HG03565 (cell line): ENCODE data around the gene ZCCHC7.
"Not testable (repeated sequence)": the region's sequence is repeated elsewhere in the genome, so short reads cannot be mapped to it uniquely, and the experiment has no call there.

Experiments
- ATAC-seq: cut with Tn5 transposase; IDR thresholded peaks from one replicate; pipeline ENCODE4 v1.9.1; 2021; ENCODE audit warnings: mild to moderate bottlenecking, moderate library complexity; ENCODE audit not compliant: unreplicated experiment

Gene ZCCHC7

DNA sequence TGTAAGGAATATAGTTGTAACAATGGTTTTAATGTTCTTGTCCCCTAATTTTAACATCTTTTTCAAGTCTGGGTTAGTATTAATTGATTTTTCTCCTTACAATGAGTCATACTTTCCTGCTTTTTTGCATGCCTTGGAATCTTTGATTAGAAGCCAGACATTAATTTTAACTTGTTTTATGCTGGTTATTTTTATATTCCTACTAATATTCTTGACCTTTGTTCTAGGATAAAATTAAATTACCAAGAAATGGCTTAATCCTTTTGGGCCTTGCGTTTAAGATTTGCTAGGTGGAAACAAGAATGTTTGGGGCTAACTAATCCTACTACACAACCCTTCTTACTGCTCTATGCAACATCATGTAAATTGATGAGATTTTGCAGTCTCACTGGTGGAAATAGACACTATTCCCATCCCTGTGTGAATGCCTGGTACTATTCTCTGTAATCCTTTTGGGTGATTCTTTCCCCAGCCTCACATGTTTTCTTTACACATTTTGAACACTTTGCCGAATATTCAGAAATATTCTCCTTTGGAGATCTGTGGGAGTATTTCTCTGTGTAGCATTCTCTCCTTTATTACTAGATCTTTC lies 47.2 kb downstream of the ZCCHC7 start:
- ATAC-seq: no peak

DNA sequence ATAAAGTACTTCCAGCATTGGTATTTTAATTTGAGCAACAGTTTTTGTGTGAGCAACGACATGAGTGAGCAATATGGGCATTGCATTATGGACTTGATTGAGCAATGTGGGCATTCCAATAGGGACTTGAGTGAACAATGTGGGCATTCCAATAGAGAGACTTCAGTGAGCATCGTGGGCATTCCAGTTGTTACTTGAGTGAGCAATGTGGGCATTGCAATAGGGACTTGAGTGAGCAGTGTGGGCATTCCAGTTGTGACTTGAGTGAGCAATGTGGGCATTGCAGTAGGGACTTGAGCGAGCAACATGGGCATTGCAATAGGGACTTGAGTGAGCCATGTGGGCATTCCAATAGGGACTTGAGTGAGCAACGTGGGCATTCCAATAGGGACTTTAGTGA lies 52.2 kb downstream of the ZCCHC7 start:
- no peak for ATAC-seq

DNA sequence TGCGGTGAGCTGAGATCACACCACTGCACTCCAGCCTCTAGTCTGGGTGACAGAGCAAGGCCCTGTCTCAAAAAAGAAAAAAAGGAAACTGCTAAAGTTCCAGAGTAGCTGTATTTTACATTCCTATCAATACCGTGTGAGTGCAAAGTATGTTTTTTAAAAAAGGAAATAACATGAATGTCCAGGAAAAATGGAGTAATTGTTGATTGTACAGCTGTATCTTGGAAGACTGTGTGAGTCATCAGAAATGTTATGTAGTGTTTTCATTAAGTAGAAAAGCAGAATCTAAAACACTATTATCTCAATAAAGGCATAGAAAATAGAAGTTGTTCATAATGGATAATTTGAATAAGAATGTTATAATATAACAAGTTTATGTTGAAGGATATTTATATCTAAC lies 53.9 kb downstream of the ZCCHC7 start:
- no peak for ATAC-seq

DNA sequence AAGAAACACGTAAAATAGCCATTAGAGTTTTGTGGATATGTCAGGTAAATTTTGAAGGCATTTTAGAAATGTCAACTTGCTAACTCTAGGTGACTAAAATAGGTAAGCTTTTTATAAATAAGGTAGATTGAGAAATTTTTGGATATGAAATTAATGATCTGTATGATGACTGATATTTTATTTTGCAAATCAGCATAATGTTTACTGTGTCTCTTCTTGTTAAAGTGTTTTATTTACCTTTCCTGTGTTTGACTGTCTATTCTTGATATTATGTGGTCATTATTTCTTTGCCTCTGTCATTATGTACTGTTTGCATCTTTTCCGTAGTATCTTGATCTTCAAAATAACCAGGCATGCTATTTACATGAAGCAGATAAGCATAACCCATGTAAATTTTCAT lies 58.4 kb downstream of the ZCCHC7 start:
- ATAC-seq: no peak

DNA sequence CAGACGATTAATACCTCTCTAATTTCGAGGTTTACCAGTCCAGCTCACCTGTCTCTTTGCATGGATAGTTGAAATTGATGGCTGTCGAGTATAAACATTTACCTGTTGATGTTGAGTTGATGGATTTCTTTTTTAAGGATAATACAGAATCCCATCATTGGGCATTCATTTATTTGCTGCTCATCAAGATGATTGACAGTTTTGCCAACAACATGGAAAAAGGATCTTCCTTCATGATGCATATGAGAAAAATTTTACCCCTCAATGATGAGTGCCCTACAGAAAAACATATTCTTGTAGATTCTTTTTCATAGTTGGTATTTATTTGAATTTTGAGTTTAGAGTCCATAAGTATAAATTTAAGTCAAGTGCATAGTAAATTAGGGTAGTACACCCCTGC lies 59.2 kb downstream of the ZCCHC7 start:
- ATAC-seq: no peak

DNA sequence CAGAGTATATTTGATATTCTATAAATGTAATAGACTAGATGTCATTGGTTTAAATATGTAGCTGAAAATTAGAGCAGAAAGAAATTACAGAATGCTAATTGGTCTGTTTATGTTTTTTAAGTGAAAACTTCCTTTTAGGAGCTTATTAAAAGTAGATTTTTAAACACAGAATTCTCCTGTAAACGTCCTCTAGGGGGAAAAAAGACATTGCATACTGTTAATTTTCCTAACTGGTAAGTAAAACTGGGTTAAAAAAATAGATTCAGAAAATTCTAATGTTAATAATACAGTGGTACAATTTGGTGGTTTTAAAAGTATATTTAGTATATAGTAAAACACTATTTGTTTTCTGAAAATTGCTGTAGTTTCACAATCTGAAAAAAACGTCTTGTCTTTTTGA lies 59.8 kb downstream of the ZCCHC7 start:
- ATAC-seq: no peak

DNA sequence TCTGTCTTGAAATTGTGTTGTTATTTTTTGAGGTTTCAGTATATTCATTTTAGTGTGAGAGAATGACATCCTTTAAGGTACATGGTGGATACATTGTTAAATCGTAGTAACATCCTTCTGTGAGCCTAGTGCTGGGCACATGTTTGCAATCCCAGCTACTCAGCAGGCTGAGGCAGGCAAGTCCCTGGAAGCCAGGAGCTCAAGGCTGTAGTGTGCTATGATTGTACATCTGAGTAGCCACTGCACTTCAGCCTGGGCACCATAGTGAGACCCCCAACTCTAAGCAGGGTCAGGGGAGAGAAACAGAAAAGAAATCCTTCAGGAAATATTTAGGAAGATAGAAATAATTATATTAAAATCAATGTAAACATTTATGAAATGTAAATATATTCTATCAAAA lies 62.3 kb downstream of the ZCCHC7 start:
- no peak for ATAC-seq

DNA sequence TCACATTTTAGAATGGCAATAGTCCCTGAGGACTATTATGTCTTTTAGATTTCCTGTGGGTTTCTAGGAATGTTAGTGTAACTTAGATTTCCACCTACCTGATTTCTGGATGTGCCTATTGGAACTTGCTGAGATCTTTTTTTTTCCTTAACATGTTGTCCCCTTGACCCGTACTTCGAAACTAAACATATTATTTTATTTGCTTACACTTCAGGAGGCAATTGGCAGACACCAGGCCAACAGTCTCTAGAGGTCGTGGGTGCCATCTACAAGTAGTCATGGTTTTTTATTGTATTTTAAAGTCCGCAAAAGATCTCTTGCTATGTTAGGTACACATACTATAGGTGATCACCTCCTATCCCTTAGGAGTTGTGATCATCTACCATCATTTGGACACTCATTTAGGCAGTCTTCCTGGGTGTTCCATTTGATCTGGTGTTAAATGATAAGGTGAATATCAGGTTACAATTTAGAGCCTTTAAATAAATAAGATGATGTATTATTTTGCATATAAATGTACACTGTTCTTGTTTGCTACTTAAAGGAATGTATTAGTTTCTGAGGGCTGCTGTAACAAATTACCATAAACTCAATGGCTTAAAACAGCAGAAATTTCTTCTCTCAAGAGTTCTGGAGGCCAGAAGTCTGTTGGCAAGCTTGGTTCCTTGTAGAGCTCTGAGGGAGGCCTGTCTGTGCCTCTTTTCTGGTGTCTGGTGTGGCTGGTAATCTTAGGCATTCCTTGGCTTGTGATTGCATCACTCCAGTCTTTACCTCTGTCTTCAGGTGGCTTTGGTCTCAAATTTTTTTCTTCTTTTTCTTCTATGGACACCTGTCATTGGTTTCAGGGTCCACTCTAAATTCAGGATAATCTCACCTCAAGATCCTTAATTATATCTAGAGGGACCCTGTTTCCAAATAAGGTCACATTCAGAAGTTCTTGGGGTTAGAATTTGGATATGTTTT lies 64.8 kb downstream of the ZCCHC7 start:
- ATAC-seq: no peak

DNA sequence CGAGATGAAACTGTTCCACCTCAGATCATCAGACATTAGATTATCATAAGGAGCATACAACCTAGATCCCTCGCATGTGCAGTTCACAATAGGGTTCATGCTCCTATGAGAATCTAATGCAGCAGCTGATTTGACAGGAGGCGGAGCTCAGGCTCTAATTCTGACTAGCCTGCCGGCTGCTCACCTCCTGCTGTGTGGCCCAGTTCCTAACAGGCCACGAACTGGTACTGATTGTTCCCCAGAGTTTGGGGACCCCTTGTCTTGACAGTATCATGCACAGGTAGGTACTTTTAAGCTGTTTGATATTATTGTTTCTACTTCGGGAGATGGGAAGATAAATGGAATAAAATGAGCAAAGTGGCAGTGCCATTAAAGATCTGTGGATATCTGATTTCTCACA lies 66.9 kb downstream of the ZCCHC7 start:
- peak; percentile 32 for ATAC-seq

DNA sequence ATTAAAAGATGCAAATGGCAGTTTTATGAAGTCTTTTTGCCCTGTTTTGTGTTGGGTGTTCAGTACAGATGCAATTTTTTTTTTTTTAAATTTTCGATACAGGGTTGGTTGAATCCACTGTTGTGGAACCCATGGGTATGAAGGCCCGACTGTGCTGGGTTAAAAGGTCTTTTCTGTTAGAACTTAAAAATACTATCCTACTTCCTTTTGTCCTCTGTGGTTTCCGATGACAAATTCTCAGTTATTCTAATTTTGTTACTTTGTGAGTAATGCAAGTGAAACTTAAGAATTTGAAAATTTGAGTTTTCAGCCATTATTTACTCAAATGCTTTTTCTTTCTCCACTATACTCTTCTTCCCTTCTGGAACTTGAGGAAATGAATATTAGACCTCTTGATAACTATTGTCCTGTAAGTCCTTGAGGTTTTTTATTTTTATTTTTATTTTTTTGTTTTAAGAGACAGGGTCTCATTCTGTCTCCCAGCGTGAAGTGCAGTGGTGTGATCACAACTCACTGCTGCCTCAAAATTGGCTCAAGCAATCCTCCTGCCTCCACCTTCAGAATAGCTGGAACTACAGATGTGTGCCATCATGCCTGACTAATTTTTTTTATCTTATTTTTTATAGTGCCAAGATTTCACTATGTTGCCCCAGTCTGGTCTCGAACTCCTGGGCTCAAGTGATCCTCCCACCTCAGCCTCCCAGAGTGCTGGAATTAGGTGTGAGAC lies 67.5 kb downstream of the ZCCHC7 start:
- ATAC-seq: peak; percentile 68

DNA sequence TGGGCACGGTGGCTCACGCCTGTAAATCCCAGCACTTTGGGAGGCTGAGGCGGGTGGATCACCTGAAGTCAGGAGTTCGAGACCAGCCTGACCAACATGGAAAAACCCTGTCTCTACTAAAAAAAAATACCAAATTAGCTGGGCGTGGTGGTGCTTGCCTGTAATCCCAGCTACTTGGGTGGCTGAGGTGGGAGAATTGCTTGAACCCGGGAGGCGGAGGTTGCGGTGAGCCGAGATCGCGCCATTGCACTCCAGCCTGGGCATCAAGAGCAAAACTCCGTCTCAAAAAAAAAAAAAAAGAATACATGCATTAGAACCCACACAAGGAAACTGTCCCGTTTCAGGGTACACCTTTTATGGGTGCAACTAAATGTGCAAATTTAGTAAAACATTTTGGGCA lies 70.4 kb downstream of the ZCCHC7 start:
- not testable (repeated sequence) for ATAC-seq

DNA sequence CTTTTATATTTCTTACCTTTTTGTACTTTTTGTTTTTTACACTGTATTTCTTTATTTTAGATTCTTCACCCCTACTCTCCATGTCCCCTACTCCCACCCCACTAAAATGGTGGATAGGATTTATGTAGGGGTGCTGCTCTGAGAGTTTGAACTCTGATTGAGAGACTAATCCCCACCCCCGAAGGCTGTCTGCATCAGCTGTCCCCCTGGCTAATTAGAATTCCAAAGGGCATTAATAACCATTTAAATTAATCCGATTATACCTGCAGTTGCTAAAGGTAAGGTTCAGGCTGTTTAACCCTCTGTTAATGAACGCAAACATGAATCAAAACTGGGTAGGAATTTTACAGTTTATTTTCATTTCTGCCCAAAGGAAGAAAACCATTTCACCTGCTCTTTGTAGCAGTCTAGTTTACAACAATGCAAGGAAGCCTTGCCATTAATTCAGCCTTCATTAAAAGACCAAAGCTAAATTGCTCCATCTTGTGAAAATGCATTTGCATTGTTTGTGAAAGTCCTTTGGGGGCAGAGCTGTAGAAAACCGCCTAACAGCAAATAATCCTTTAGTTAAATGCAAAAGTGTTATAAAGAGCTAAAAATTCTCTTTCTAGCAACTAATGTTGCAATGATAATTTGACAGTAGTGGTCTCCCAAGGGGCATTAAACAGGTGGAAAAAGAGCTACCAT lies 71.2 kb downstream of the ZCCHC7 start:
- ATAC-seq: no peak

DNA sequence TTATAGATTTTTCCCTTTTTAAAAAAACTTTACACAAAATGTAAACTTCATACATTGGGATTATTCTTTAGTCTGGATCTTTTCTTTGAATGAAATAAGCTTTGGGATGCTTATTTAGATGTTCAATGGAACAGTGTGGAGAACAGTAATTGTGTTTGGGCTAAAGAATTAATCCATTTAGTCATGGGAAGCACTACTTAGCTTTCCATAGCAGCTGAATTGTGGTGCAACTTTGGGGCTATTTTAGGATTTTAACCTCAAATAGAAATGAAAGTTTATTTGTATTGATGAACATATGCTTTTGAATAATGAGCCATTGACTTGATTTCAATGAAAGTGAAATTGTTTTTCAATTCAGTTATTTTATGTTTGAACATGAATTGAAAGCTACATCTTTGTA lies 72.4 kb downstream of the ZCCHC7 start:
- no peak for ATAC-seq

DNA sequence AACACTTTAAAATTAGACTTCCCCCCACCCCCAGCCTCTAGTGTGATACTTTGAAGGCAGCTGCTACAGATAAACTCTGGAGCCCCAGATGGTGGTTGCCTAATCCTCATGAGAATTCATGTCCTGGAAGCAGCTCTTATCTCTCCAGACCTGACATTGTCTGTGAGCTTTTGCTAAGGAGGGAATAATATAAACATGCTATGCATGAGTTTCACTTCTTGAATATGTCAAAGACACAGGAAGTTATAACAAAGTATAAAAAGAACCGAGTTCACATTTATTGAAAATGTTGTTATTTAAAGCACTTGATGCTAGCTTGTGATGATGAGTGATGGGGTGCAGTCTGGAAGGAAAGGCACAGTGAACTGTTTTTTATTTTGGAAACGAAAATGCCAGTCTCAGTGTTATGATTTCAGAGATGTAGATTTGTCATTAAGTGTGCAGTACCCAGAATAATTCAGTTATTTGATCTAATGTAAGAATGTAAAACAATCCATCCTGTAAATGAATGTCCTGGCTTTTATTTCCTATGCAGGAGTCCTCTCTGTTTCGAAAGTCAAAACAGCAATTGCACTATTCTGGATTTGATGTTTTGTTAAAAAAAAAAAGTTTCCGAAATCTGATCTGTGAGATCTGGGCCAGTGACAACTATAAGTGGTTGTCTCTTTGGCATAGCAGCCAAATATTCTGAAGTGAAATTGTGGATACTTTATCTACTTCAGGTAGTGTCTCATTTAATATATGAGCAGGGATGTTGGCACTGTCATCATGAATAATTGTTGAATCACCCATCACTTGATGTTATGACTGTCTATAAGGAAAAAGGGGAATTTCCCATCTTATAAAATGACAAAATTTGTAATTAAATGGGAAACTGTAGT lies 77.0 kb downstream of the ZCCHC7 start:
- peak; percentile 67 for ATAC-seq

DNA sequence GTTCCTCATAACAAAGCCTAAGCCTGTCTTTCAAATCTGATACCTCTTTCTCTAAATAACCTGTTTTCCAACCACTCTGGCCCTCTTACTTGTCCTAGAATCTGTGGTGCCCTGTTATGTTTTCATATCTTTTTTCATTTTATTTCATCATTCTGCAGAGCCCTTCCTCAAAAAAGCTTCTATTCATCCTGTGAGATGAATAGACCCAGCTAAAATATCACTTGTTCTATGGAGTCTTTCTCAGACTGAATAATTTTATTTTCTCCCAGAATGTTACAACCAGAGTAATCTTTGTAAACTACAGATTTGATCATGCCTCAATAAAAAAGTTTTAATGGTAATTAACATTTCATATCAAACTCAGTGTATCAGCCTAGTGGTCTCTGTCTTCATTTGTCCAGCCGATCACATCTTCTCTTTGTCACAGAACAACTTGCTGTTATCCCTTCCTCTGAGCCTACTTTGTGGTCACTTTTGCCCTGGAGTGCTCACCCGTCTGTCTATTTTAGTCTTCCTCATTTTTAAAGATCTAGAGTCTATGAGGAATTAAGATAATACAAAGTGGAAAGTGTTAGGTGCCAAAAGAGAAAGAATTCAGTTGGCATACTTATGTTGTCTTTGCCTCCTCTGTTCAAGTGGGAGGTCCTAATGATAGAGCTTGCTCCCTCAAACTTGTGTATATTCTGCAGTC lies 77.8 kb downstream of the ZCCHC7 start:
- no peak for ATAC-seq

DNA sequence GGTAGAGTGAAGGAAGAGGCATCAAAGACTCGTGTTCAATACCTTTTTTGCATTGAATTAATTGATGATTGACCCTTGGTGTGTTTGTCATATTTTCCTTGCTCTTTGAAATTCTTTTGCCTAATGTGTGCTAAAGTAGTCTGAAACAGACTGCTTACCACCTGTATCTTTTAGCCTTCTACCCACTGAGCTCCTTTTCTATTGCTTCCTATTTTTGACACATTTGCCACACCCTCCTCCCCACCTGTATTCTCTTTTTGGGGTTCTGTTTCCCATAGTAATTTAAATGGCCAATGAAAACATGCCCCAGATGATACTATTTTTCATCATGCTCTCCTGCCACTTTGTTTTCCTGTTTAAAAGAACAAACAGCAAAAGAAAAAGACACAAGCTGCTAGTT lies 78.5 kb downstream of the ZCCHC7 start:
- no peak for ATAC-seq

DNA sequence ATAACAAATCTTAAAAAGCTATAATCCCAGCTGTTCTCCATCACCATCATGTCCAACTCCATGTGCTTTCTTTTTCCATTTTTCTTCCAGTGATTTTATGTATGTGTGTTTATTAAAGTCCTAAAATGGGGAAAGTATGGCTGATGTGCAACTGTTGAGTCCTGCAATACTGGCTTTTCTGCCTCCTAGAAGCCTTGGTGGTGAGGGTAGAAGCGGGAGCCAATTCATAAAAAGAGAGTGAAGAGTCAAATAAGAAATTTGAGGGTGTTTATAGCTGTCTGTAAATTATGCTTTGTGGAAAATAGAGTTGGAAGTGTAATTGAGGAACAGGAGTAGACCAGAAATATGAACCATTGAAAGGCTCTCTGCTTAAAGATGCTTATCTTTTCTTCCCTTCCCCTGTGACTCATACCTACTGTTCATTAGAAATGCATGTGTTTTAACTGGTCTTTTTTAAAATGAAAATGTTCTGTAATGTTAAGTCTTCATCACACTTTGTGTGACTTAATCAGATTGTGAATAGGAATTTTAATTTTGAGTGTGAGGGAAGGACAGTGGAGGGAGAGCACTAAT lies 80.1 kb downstream of the ZCCHC7 start:
- no peak for ATAC-seq

DNA sequence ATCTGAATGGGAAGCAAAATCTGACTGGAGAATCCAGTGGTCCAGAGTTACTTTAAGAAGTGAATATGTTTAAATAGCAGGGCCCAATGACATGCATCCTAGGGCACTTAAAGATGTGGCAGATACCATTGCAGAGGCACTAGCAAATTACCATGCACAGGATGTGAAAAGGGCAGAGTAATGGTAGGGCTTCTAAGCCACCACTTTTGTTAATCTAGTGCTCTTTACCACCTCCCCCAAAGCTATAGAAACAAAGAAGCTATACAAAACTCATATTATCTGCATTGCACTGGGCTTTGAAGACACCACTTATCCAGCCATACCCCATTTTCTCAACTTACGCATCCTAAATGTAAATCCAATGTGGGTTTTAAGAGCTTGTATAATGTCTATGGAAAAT lies 81.2 kb downstream of the ZCCHC7 start:
- ATAC-seq: no peak

DNA sequence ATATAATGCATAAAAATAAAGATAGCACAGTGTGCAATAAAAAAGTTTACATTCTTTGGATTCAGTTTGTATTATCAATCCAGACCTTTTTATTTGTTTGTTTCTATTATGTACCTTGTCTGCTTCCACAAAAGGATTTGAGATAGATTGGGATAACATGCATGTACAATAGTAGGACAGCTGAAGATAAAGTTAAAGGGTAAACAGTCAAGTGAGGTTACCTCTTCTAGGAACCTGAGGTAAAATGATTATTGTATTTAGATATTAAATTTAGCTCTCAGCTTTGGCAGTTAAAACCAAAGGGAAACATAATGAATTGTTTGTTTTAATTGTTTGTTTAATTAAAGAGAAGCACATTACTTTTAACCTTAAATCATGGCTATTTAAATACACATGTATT lies 81.7 kb downstream of the ZCCHC7 start:
- no peak for ATAC-seq
